Measurements from ENCODE around the gene CMTR1.

GRCh38 chr6:37491171-37491829 lies 58.3 kb downstream of the CMTR1 start:
- TF ChIP-seq CTCF (IDR thresholded peaks at IDR 0.05 in 2 of 3, conservative IDR thresholded peaks at IDR 0.05 in 1 of 3; ENCODE audit: borderline replicate concordance in 1 of 3, insufficient read depth in 1 of 3, low read depth in 2 of 3, low read length in 2 of 3): no peak
- no peak for TF ChIP-seq POLR2A (IDR thresholded peaks at IDR 0.05; ENCODE audit: borderline replicate concordance, extremely low read depth, insufficient read depth, insufficient read length)
- TF ChIP-seq EZH2 (IDR thresholded peaks at IDR 0.05): no peak
- no peak for TF ChIP-seq POLR2AphosphoS5 (IDR thresholded peaks at IDR 0.05; ENCODE audit: low read depth, low read length)
- TF ChIP-seq, protein P1, sequence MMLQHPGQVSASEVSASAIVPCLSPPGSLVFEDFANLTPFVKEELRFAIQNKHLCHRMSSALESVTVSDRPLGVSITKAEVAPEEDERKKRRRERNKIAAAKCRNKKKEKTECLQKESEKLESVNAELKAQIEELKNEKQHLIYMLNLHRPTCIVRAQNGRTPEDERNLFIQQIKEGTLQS (IDR thresholded peaks at IDR 0.05): no peak
- TF ChIP-seq, protein P2, sequence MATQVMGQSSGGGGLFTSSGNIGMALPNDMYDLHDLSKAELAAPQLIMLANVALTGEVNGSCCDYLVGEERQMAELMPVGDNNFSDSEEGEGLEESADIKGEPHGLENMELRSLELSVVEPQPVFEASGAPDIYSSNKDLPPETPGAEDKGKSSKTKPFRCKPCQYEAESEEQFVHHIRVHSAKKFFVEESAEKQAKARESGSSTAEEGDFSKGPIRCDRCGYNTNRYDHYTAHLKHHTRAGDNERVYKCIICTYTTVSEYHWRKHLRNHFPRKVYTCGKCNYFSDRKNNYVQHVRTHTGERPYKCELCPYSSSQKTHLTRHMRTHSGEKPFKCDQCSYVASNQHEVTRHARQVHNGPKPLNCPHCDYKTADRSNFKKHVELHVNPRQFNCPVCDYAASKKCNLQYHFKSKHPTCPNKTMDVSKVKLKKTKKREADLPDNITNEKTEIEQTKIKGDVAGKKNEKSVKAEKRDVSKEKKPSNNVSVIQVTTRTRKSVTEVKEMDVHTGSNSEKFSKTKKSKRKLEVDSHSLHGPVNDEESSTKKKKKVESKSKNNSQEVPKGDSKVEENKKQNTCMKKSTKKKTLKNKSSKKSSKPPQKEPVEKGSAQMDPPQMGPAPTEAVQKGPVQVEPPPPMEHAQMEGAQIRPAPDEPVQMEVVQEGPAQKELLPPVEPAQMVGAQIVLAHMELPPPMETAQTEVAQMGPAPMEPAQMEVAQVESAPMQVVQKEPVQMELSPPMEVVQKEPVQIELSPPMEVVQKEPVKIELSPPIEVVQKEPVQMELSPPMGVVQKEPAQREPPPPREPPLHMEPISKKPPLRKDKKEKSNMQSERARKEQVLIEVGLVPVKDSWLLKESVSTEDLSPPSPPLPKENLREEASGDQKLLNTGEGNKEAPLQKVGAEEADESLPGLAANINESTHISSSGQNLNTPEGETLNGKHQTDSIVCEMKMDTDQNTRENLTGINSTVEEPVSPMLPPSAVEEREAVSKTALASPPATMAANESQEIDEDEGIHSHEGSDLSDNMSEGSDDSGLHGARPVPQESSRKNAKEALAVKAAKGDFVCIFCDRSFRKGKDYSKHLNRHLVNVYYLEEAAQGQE (IDR thresholded peaks at IDR 0.05; ENCODE audit: low read depth): no peak
- TF ChIP-seq RAD21 (IDR thresholded peaks at IDR 0.05; ENCODE audit: low read depth): no peak
- TF ChIP-seq JUND (IDR thresholded peaks at IDR 0.05): no peak
- TF ChIP-seq SP1 (IDR thresholded peaks at IDR 0.05; ENCODE audit: low read depth): no peak
- no peak for TF ChIP-seq EZH2phosphoT487 (IDR thresholded peaks at IDR 0.05; ENCODE audit: borderline replicate concordance)
- TF ChIP-seq CBX3 (IDR thresholded peaks at IDR 0.05; ENCODE audit: low read depth): no peak
- no peak for TF ChIP-seq MAX (IDR thresholded peaks at IDR 0.05)
- TF ChIP-seq, protein P3, sequence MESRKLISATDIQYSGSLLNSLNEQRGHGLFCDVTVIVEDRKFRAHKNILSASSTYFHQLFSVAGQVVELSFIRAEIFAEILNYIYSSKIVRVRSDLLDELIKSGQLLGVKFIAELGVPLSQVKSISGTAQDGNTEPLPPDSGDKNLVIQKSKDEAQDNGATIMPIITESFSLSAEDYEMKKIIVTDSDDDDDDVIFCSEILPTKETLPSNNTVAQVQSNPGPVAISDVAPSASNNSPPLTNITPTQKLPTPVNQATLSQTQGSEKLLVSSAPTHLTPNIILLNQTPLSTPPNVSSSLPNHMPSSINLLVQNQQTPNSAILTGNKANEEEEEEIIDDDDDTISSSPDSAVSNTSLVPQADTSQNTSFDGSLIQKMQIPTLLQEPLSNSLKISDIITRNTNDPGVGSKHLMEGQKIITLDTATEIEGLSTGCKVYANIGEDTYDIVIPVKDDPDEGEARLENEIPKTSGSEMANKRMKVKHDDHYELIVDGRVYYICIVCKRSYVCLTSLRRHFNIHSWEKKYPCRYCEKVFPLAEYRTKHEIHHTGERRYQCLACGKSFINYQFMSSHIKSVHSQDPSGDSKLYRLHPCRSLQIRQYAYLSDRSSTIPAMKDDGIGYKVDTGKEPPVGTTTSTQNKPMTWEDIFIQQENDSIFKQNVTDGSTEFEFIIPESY (IDR thresholded peaks at IDR 0.05; ENCODE audit: extremely low read depth, insufficient replicate concordance, low read length): no peak

All from HCT116 (cell line).